Caco-2 (cell line): Measurements from ENCODE around the gene WSB2. TPM values are rescaled to one million over a fixed set of nuclear protein-coding genes. Genes with fewer than 3 reads are reported as not detected.

ENCODE experiments used
- BruUV-seq: library from RNA; stranded (reverse); fragments of 400-500 nt; replicated peaks from 2 replicates; lab custom pipeline; 2021; lab: Mats Ljungman, UMichigan
- CTCF ChIA-PET: fragments of 300-600 bp; sonication (Branson Sonifier 250); formaldehyde crosslinking; loops from one replicate; lab custom pipeline; 2022; ENCODE audit warnings: antibody characterized with exemption; lab: Charles Lee
- POLR2A ChIA-PET: fragments of 300-600 bp; sonication (Branson Sonifier 250); formaldehyde crosslinking; loops from one replicate; lab custom pipeline; 2022; ENCODE audit warnings: antibody characterized with exemption; lab: Charles Lee
- DNase-seq, 2 experiments: peaks; one replicate each; pipeline versions ENCODE4 v3.0.0 to v3.0.0-alpha.2; 2020 to 2022
- H3K27me3 ChIP-seq: replicated peaks from 2 replicates; pipeline ENCODE4 v1.6.0; 2011; ENCODE audit warnings: low read length; ENCODE audit not compliant: control insufficient read depth, insufficient read depth
- H3K36me3 ChIP-seq: 2 replicates; pipeline ENCODE4 v1.5.1; 2011; ENCODE audit warnings: low read length; ENCODE audit not compliant: control insufficient read depth, insufficient read depth
- H3K4me1 ChIP-seq: fragments of 250-450 bp; sonication (Bioruptor Pico); 2 replicates; pipeline ENCODE4 v1.5.1; 2020; ENCODE audit warnings: mild to moderate bottlenecking
- H3K4me3 ChIP-seq: 2 replicates; pipeline ENCODE4 v1.5.1; 2011; ENCODE audit warnings: low read depth, mild to moderate bottlenecking, control low read depth, low read length
- H3K9me3 ChIP-seq: fragments of 250-450 bp; sonication (Bioruptor Pico); 2 replicates; pipeline ENCODE4 v1.5.1; 2020; ENCODE audit warnings: mild to moderate bottlenecking, moderate library complexity
- H3K27ac Mint-ChIP-seq: one replicate; pipeline ENCODE4 v1.8.0; 2022; ENCODE audit warnings: mixed read lengths; ENCODE audit not compliant: unreplicated experiment
- H3K27me3 Mint-ChIP-seq: one replicate; pipeline ENCODE4 v1.8.0; 2022; ENCODE audit warnings: mixed read lengths; ENCODE audit not compliant: insufficient read depth, unreplicated experiment
- H3K36me3 Mint-ChIP-seq: one replicate; pipeline ENCODE4 v1.8.0; 2022; ENCODE audit warnings: mild to moderate bottlenecking, mixed read lengths; ENCODE audit not compliant: insufficient read depth, unreplicated experiment
- H3K4me1 Mint-ChIP-seq: one replicate; pipeline ENCODE4 v1.8.0; 2022; ENCODE audit warnings: low read depth, mixed read lengths; ENCODE audit not compliant: unreplicated experiment
- H3K4me3 Mint-ChIP-seq: one replicate; pipeline ENCODE4 v1.8.0; 2022; ENCODE audit warnings: mild to moderate bottlenecking, moderate library complexity, mixed read lengths; ENCODE audit not compliant: unreplicated experiment
- H3K9me3 Mint-ChIP-seq: one replicate; pipeline ENCODE4 v1.8.0; 2022; ENCODE audit warnings: mixed read lengths; ENCODE audit not compliant: unreplicated experiment
- CTCF ChIP-seq, 2 experiments: fragments of 200-600 bp in 1 of 2; IDR thresholded peaks; 1 replicate in 1 of 2; 2 replicates in 1 of 2; pipeline versions ENCODE4 v1.5.1 to v1.8.0; 2011 to 2022; ENCODE audit warnings: antibody characterized with exemption in 1 of 2, control low read depth in 1 of 2, inconsistent platforms in 1 of 2, low read depth in 1 of 2, low read length in 1 of 2, mild to moderate bottlenecking in 1 of 2, moderate library complexity in 1 of 2; ENCODE audit not compliant: insufficient read depth in 1 of 2, severe bottlenecking in 1 of 2, unreplicated experiment in 1 of 2
- intact Hi-C: fragments of 100-400 bp; cut with micrococcal nuclease; formaldehyde crosslinking; loops from one replicate; pipeline ENCODE4 v1.10.0; 2022; ENCODE audit not compliant: unreplicated experiment
- total RNA-seq: library from RNA; stranded (reverse); gene quantifications from 2 replicates; pipeline ENCODE4 v1.2.3, GENCODE V29; 2022

WSB2 gene
- total RNA-seq, 1 experiment from 2014 or later: 36.7 TPM

- Mint-ChIP-seq H3K4me3 (peak overlapping the region; percentile 95), H3K27me3 (no peaks in the 10 kb centered on the region), H3K4me1 (peaks cover 29% of the 10 kb centered on the region), H3K9me3 (no peaks in the 10 kb centered on the region), H3K36me3 (peaks cover 32% of the 10 kb centered on the region), H3K27ac (peak overlapping the region; percentile 69)
- no peak for DNase-seq
- ChIA-PET POLR2A (interaction anchor here (0.6 kb wide), 1 partner anchor 1100 kb away, joined by 3 read pairs; no protein-coding TSS in a partner anchor), CTCF (interaction anchor here (0.6 kb wide), 1 partner anchor 9 kb away, joined by 6 read pairs; no protein-coding TSS in a partner anchor)
- TSS peak; percentile 22 for BruUV-seq
- TF ChIP-seq CTCF (IDR thresholded peaks at IDR 0.05; ENCODE audit: insufficient read depth in 1 of 2, low read depth in 1 of 2, low read length in 1 of 2, severe bottlenecking in 1 of 2, unreplicated experiment in 1 of 2): no peak
- no peaks in the 10 kb centered on the region for H3K36me3 ChIP-seq
- peak overlapping the region; percentile 83 for H3K4me3 ChIP-seq
- H3K9me3 ChIP-seq: no peaks in the 10 kb centered on the region
- intact Hi-C loops: loop anchor here (1.0 to 5.0 kb wide), 2 partner anchors 7 to 63 kb away; no protein-coding TSS in a partner anchor
- peaks cover 32% of the 10 kb centered on the region for H3K4me1 ChIP-seq
- no peaks in the 10 kb centered on the region for H3K27me3 ChIP-seq
These were observed 1.4 kb downstream of the WSB2 start for GRCh38 chr12:118059341-118060191.

- H3K4me1 ChIP-seq: peaks cover 30% of the 10 kb centered on the region
- H3K36me3 ChIP-seq: no peaks in the 10 kb centered on the region
- BruUV-seq: no TSS peak
- intact Hi-C loops: no loop called here
- H3K36me3 Mint-ChIP-seq: peaks cover 27% of the 10 kb centered on the region
- no peaks in the 10 kb centered on the region for H3K27me3 ChIP-seq
- no peak for DNase-seq
- H3K27me3 Mint-ChIP-seq: no peaks in the 10 kb centered on the region
- no peak overlapping the region for H3K4me3 ChIP-seq
- H3K27ac Mint-ChIP-seq: no peak overlapping the region
- ChIA-PET POLR2A (interaction anchor here (0.6 kb wide), 1 partner anchor 1101 kb away, joined by 3 read pairs; no protein-coding TSS in a partner anchor), CTCF (no interaction called here)
- H3K4me3 Mint-ChIP-seq: no peak overlapping the region
- H3K9me3 ChIP-seq: no peaks in the 10 kb centered on the region
- no peaks in the 10 kb centered on the region for H3K9me3 Mint-ChIP-seq
- H3K4me1 Mint-ChIP-seq: peaks cover 22% of the 10 kb centered on the region
- no peak for TF ChIP-seq CTCF (IDR thresholded peaks at IDR 0.05; ENCODE audit: insufficient read depth in 1 of 2, low read depth in 1 of 2, low read length in 1 of 2, severe bottlenecking in 1 of 2, unreplicated experiment in 1 of 2)
These were observed 2.1 kb downstream of the WSB2 start for GRCh38 chr12:118058881-118059280.

GRCh38 chr12:118058227-118058626 is 2.8 kb downstream of the WSB2 start:
- Histone ChIP-seq H3K4me3 (no peak overlapping the region), H3K27me3 (no peaks in the 10 kb centered on the region), H3K4me1 (peaks cover 31% of the 10 kb centered on the region), H3K9me3 (no peaks in the 10 kb centered on the region), H3K36me3 (no peaks in the 10 kb centered on the region)
- Mint-ChIP-seq H3K9me3 (no peaks in the 10 kb centered on the region), H3K4me3 (no peak overlapping the region), H3K36me3 (peaks cover 23% of the 10 kb centered on the region), H3K4me1 (peaks cover 25% of the 10 kb centered on the region), H3K27ac (no peak overlapping the region), H3K27me3 (no peaks in the 10 kb centered on the region)
- ChIA-PET POLR2A (interaction anchor here (0.6 kb wide), 1 partner anchor 396 kb away, joined by 3 read pairs; no protein-coding TSS in a partner anchor), CTCF (no interaction called here)
- no peak for TF ChIP-seq CTCF (IDR thresholded peaks at IDR 0.05; ENCODE audit: insufficient read depth in 1 of 2, low read depth in 1 of 2, low read length in 1 of 2, severe bottlenecking in 1 of 2, unreplicated experiment in 1 of 2)
- no TSS peak for BruUV-seq
- intact Hi-C loops: no loop called here
- DNase-seq: no peak
